Islet precursor cell (in vitro differentiated cells): ENCODE data around the gene RAD51B.

Source experiments
- DNase-seq: peaks from one replicate; pipeline ENCODE4 v3.0.0-alpha.2; 2018

Gene RAD51B

DNA sequence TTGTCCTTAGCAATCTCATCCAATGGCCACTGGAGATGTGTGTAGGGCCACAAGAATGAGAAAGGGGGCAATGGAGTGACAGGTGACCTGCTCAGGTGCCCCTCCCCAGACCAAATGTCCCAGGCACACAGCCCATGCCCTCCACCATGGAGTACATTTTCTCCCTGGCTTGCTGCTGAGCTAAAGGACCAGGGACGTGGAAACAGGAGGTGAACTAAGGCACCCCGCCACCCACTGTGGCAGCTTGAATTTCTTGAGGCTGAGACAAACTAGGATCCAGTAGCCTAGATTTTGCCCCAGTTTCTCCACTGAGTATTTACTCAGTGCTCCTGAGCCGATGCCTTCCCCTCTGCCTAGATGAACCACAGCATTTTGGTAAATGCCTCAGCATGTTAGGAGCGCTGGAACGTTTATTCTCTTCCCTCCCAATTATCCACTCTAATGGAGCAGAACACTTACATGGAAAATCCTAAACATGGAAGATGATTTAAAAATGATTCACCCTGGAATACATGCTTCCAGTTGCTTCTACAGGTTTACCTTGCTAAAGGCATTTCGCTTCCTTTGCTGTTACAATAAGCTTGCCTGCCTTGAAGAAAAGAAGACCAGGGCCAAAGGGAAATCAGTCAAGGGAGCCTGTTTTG is 775.3 kb downstream of the RAD51B start:
- DNase-seq, result no peak

- DNase-seq, result no peak
These were observed 776.6 kb downstream of the RAD51B start for GRCh38 chr14:68596211-68596610.

GRCh38 chr14:68596701-68597100 is 777.1 kb downstream of the RAD51B start:
- DNase-seq, result no peak

DNA sequence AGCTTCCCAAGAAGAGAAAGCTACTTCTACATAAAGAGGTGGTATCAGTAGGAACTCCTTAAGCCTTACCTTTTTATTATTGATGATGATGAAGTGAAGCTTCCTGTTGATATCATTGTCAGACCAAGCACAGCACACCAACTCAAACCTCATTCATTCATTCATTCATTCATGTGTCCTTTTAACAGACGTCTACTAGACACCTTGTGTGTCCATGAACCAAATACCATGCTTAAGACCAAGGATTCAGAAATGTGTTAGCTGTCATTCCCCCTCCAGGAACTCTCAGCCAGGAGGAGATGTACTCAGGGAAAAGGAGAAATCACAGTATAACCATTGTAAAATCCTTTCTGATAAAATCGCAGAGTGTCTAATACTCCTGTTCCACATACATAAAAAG is 778.5 kb downstream of the RAD51B start:
- DNase-seq, result no peak

- peak; percentile 83 for DNase-seq
These were observed 779.3 kb downstream of the RAD51B start for GRCh38 chr14:68598621-68599447.

DNA sequence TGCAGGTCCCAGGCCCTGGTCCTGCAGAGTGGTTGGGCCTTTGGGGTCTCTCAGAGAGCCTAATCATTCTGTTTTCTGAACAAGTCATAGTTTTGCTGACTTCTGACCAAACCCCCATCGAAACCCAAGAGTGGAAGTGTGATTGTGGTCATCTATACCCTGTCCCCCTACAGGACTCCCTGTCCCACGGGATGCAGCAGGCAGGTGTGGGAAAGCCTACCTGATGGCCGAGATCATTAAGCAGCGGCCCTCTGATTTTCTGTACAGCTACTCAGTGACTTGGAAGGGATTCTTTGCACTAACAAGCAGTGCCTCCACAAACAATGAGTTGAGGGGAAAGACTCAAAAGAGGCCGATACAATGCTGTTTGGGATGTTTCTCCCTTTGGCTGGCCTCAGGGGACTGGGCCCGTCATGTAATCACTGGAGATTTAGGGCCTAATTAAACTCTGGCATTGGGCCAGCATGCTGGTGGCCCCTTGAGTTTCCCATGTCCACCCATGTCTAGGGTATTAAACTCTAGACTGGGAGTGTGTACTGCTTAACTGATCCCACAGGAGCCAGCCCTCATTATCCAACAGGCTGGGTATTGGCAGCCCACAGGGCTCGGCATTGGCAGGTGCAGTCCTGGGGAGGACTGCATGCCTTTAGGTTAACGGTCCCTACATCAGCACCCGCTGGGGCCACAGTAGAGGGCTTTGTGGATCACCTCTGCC is 780.5 kb downstream of the RAD51B start:
- DNase-seq, result no peak

DNA sequence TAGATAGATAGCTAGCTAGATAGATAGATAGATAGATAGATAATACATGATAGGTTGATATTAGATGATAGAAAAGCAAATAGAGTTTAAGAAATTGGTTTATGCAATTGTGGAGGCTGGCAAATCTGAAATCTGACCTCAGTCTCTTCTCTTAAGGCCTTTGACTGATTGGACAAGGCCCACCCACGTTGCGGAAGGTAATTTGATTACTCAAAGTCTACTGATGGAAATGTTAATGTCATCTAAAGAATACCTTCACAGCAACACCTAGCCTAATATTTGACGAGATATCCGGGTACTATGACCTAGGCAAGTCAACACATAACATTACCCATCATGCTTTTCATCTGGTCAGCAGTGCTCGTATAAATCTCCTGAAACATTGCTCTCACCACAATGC is 782.9 kb downstream of the RAD51B start:
- DNase-seq, result no peak

DNA sequence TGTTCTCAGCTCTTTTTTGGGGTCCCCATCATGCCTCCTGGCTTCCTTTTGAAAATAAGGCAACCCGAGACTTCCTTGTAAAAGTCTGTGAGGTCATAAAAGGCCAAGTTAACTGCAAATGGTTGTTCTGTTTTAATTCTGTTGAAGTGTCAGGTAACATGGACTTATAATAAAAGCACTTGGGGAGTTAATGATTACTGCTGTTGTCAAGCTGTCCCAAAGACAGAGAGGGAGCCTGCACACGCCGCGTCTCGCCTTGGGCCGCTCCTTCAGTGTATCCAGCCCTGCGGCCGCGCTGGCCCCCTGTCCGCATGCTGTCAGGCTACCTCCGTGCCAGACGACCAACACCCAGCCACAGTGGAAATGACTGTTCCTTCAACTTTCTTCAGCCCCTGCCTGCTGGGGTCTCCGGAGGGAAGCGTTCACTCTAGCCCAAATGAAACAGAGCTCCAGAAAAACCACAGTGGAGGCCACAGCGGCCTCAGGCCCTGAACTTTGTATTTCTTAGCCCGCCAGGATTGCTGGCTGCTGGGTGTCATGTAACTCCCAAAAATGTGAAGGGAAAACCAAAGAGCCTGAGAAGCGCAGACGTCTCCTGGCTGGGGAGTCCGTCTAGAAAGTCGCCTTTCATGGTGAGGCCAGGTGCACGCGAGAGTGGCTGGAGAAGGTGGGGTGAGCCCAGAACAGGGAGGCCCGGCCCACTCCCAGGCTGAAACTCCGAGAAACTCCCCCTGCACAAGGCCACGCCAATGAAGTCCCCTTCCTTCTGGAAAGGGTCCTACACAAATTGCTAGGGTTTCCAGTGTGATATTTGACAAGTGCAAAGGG is 784.2 kb downstream of the RAD51B start:
- DNase-seq, result peak; percentile 83

DNA sequence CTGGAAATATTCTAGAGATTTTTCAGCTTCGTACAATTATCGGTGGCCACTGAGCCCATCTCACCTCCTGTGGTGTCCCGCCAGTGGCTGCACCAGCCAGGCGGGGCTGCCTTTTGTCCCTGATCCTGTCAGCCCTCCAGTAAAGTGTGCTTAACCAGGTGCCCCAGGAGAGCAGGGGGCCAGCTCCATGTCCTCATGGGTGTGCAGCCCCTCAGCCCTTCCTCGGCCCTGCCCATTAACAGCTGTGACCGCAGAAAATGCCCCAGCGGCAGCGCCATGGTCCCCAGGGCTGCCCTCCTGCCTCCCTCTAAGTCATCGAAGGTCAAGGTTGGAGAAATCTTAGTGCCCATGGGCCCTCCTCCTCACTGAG is 784.8 kb downstream of the RAD51B start:
- no peak for DNase-seq

DNA sequence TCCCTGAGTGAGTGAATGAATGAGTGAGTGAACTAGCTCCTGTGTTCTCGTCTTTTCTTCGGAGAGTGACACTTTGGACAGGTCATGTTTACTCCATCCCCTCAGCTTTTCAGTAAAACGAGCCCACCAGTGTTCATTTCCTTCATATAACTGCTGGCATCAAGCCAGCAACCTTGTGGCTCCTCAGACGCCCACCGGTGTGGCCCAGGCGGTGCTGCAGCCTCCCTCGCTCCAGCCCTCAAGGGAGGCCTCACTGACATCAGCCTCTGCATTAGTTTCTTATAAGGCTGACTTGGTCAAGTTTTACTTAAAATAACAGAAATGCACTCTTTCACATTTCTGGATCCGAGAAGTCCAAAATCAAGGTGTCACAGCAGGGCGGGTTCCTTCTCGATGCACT is 785.2 kb downstream of the RAD51B start:
- no peak for DNase-seq

- no peak for DNase-seq
These were observed 786.6 kb downstream of the RAD51B start for GRCh38 chr14:68606176-68606575.

- DNase-seq, result no peak
These were observed 787.1 kb downstream of the RAD51B start for GRCh38 chr14:68606644-68607043.

- DNase-seq, result peak; percentile 84
These were observed 787.7 kb downstream of the RAD51B start for GRCh38 chr14:68607081-68607866.

DNA sequence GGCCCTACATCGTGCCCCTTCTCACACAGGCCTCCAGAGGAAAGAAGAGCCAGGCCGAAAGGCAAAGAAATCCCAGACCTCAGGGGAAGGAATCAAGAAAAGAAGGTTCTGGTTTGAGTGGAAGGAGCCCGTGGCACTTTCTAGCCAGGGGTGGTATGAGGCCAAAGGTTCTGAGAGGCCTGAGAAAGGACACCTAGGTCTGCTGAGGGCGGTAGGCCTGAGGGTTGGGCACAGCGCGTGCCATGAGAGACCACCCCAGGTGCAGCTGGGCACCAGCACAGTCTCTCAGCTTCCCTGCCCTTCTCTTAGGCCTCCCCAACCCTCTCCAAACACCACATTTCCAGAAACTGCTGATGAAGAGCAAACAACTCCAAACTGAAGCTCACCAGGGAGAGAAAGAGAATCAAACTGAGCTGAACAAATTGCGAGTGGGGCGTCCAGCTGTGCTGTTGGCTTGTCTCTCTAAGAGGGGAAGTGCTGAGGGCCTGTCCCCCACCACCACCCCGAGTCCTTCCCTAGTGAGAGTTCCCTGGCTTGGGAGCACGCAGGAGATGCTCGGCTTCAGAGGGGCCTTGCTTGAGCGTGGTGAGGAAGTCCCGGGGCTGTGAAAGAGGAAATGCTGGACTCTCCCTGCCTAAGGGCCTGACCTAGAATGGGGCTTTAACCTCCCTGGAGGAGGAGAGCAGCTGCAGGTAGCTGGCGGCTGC is 788.4 kb downstream of the RAD51B start:
- no peak for DNase-seq

- no peak for DNase-seq
These were observed 789.0 kb downstream of the RAD51B start for GRCh38 chr14:68608574-68608962.

- no peak for DNase-seq
These were observed 789.4 kb downstream of the RAD51B start for GRCh38 chr14:68609012-68609411.

DNA sequence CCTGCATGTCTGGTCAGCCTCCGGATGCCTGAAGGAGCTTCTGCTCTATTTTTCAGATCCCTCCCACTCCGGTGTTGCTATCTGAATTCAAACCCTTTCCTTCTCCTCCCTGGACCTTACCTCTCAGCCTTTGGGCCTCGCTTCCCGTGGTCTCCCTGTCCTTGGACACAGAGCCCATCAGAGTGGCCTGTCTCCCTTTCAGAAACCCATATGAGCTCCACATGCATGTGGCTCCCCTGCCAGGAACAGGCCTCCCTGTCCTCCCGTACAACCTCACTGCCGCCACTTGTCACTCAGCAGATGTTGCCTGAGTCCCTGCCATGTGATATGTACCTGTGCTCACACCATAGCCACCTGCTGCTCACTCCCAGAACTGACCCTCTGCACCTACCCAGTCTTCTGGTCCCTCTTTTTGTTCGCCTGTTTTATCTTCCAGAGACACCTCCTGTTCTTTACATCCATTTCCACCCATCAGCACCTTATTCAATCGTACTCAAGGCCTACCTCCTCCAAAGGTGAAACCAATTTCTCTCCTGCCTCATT is 790.7 kb downstream of the RAD51B start:
- DNase-seq, result no peak

GRCh38 chr14:68611599-68611998 is 792.0 kb downstream of the RAD51B start:
- no peak for DNase-seq

DNA sequence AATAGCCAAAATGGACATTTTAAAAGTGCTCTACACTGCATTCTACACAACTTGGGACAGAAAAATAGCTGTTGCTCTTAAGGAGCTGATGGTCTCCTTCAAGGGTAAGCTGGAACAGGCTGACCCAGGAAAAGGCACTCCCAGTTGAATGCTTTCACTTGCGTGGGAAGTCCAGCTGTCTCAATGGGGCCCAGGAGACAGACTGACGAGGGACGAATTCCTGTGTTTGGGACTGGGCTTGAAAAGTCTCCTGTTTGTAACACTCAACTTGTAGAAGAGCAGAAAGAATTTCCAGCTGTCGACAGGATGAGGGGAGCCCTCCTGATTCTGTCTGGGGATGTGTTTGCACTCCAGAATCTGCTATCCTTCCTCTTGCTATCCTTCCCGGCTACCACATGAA is 792.5 kb downstream of the RAD51B start:
- no peak for DNase-seq

GRCh38 chr14:68616221-68616902 is 796.8 kb downstream of the RAD51B start:
- no peak for DNase-seq
